ENCODE results near the gene FPR3. TPM values are rescaled to one million over a fixed set of nuclear protein-coding genes. Genes with fewer than 3 reads are reported as not detected.

FPR3 gene
- polyA plus RNA-seq, 1 of the 3 experiments (the other 2 are of a cell fraction) = 0.02 TPM

- Histone ChIP-seq H3K9me3 (peaks cover 4% of the 10 kb centered on the region), H2AFZ (ENCODE audit: low read depth) (no peak overlapping the region), H3K4me3 (ENCODE audit: low read depth in 2 of 2, low read length in 1 of 2) (no peak overlapping the region), H3K27me3 (ENCODE audit: insufficient read depth) (no peaks in the 10 kb centered on the region), H3K9ac (no peak overlapping the region), H3K79me2 (ENCODE audit: insufficient read depth) (no peaks in the 10 kb centered on the region), H3K4me2 (peak overlapping the region; percentile 25; the same call in 1 of the 2 replicates), H4K20me1 (ENCODE audit: insufficient read depth) (no peaks in the 10 kb centered on the region), H3K9me2 (no peaks in the 10 kb centered on the region), H3K27ac (ENCODE audit: low read depth in 2 of 2, low read length in 1 of 2) (no peak overlapping the region), H3K36me3 (replicated peaks in 1 of 2; ENCODE audit: control insufficient read depth in 1 of 2, insufficient read depth in 2 of 2, low read length in 1 of 2) (peaks cover 0 to 4% of the 10 kb centered on the region in 2 experiments), H3K4me1 (ENCODE audit: control insufficient read depth in 1 of 2, insufficient read depth in 2 of 2, low read depth in 1 of 2, low read length in 1 of 2) (no peaks in the 10 kb centered on the region; a peak in 1 of 4 replicates), H3F3A (replicated peaks; ENCODE audit: insufficient read depth) (no peaks in the 10 kb centered on the region)
- no peak for DNase-seq
- WGBS (ENCODE audit: low lambda C conversion rate) = 0% methylated on average over 3 of the region's 3 CpGs
- no peak for TF ChIP-seq USF2 (IDR thresholded peaks at IDR 0.05; ENCODE audit: borderline replicate concordance, low read depth, low read length)
- no peak for TF ChIP-seq YY1 (IDR thresholded peaks at IDR 0.05; ENCODE audit: low read depth)
- TF ChIP-seq GABPA (IDR thresholded peaks at IDR 0.05; ENCODE audit: low read depth) = no peak
- TF ChIP-seq RFX5 (IDR thresholded peaks at IDR 0.05; ENCODE audit: low read length) = no peak
- TF ChIP-seq RCOR1 (IDR thresholded peaks at IDR 0.05; ENCODE audit: low read length) = no peak
- TF ChIP-seq TCF12 (IDR thresholded peaks at IDR 0.05) = no peak
- no peak for TF ChIP-seq USF1 (IDR thresholded peaks at IDR 0.05; ENCODE audit: borderline replicate concordance, low read depth)
- no peak for TF ChIP-seq ELF1 (IDR thresholded peaks at IDR 0.05)
- no peak for TF ChIP-seq RXRA (IDR thresholded peaks at IDR 0.05; ENCODE audit: borderline replicate concordance, low read depth)
- no peak for TF ChIP-seq JUND (IDR thresholded peaks at IDR 0.05)
- no peak for TF ChIP-seq RAD21 (IDR thresholded peaks at IDR 0.05; ENCODE audit: low read length)
- TF ChIP-seq GATA2 (CRISPR knock-in tag; IDR thresholded peaks at IDR 0.05) = no peak
- TF ChIP-seq FOXM1 (IDR thresholded peaks at IDR 0.05; ENCODE audit: low read depth) = no peak
- no peak for TF ChIP-seq SIN3A (IDR thresholded peaks at IDR 0.05; ENCODE audit: borderline replicate concordance, low read depth, low read length)
- TF ChIP-seq TEAD4 (IDR thresholded peaks at IDR 0.05; ENCODE audit: borderline replicate concordance, insufficient read depth) = no peak
- no peak for TF ChIP-seq NRF1 (IDR thresholded peaks at IDR 0.05; ENCODE audit: low read depth, low read length)
- no peak for TF ChIP-seq MEF2A (IDR thresholded peaks at IDR 0.05; ENCODE audit: borderline replicate concordance, low read depth)
- CTCF ChIA-PET = no interaction called here
- POLR2A ChIA-PET = no interaction called here
These were observed 26.5 kb downstream of the FPR3 start for GRCh38 chr19:51821456-51821855.

- DNase-seq = no peak
- H3K4me1 ChIP-seq (ENCODE audit: control insufficient read depth in 1 of 2, insufficient read depth in 2 of 2, low read depth in 1 of 2, low read length in 1 of 2) = no peaks in the 10 kb centered on the region; a peak in 1 of 4 replicates
- H3K27ac ChIP-seq (ENCODE audit: low read depth in 2 of 2, low read length in 1 of 2) = no peak overlapping the region
- no peaks in the 10 kb centered on the region for H3K27me3 ChIP-seq (ENCODE audit: insufficient read depth)
- no peak overlapping the region for H2AFZ ChIP-seq (ENCODE audit: low read depth)
- H3F3A ChIP-seq (replicated peaks; ENCODE audit: insufficient read depth) = no peaks in the 10 kb centered on the region
- H3K36me3 ChIP-seq (replicated peaks in 1 of 2; ENCODE audit: control insufficient read depth in 1 of 2, insufficient read depth in 2 of 2, low read length in 1 of 2) = peaks cover 0 to 4% of the 10 kb centered on the region in 2 experiments
- ChIA-PET CTCF (interaction anchor here (1.2 kb wide), 1 partner anchor 13 kb away, joined by 3 read pairs; no protein-coding TSS in a partner anchor), POLR2A (no interaction called here)
- H3K79me2 ChIP-seq (ENCODE audit: insufficient read depth) = no peaks in the 10 kb centered on the region
- no peak for TF ChIP-seq RCOR1 (IDR thresholded peaks at IDR 0.05; ENCODE audit: low read length)
- no peak for TF ChIP-seq REST (IDR thresholded peaks at IDR 0.05; ENCODE audit: low read depth, low read length)
- no peak overlapping the region for H3K9ac ChIP-seq
- H4K20me1 ChIP-seq (ENCODE audit: insufficient read depth) = no peaks in the 10 kb centered on the region
- H3K4me3 ChIP-seq (ENCODE audit: low read depth in 2 of 2, low read length in 1 of 2) = no peak overlapping the region
- no peak overlapping the region for H3K4me2 ChIP-seq
- H3K9me2 ChIP-seq = no peaks in the 10 kb centered on the region
- H3K9me3 ChIP-seq = peaks cover 4% of the 10 kb centered on the region
These were observed 27.0 kb downstream of the FPR3 start for GRCh38 chr19:51821921-51822320.

Data from SK-N-SH (cell line).